ENCODE results near the gene LNX1. TPM values are rescaled to one million over a fixed set of nuclear protein-coding genes. Genes with fewer than 3 reads are reported as not detected.

LNX1 gene
- total RNA-seq, 1 donor from 2014 or later, result 3.3 TPM

DNA sequence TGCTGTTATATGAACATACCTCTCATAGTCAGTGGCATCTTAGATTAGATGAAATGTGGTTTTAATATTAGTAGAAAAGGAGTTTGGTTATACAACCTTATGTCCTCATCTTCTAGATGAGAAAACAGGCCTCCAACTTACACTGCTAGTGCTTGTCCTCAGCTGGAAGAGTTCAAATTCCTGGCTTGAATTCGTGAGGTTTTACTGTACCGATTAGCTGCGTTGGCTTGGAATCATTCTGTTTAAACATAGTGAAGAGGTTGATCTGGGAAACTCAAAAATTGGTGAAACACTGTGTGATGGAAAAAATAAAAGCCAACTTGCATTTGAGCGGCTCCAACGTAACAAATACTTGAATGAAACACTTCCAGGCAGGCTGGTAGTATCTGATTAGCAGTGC, 81.0 kb downstream of the LNX1 start:
- no peak for DNase-seq (ENCODE audit: low read depth)

DNA sequence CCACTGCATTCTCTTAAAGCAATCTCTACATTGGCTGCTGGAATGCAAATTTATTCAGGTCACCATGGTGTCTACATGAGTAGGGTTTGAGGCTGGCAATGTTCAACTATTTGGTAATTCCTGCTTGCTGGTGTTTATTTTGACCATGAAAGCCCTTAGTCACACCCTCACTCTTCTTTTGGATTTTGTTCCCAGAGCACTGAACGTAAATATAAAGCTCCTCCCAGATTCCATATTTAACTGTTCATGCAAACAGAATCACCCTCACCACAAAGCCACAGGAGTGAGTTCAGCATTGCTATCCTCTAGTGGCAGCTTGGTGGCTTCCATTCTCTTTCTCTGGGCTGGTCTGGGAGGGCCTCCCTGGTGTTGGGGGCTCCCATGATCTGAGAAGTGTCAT, 82.8 kb downstream of the LNX1 start:
- DNase-seq (ENCODE audit: low read depth), result peak; percentile 19
- no peak overlapping the region for H3K4me3 ChIP-seq (ENCODE audit: low read depth, low read length)
- TF ChIP-seq, protein P1, sequence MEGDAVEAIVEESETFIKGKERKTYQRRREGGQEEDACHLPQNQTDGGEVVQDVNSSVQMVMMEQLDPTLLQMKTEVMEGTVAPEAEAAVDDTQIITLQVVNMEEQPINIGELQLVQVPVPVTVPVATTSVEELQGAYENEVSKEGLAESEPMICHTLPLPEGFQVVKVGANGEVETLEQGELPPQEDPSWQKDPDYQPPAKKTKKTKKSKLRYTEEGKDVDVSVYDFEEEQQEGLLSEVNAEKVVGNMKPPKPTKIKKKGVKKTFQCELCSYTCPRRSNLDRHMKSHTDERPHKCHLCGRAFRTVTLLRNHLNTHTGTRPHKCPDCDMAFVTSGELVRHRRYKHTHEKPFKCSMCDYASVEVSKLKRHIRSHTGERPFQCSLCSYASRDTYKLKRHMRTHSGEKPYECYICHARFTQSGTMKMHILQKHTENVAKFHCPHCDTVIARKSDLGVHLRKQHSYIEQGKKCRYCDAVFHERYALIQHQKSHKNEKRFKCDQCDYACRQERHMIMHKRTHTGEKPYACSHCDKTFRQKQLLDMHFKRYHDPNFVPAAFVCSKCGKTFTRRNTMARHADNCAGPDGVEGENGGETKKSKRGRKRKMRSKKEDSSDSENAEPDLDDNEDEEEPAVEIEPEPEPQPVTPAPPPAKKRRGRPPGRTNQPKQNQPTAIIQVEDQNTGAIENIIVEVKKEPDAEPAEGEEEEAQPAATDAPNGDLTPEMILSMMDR (conservative IDR thresholded peaks at IDR 0.05; ENCODE audit: low read depth, low read length), result no peak

More for the DNA sequence above, 81.0 kb downstream of the LNX1 start:
- TF ChIP-seq, protein P1 (conservative IDR thresholded peaks at IDR 0.05; ENCODE audit: low read depth, low read length), result no peak
- H3K4me3 ChIP-seq (ENCODE audit: low read depth, low read length), result no peak overlapping the region

DNA sequence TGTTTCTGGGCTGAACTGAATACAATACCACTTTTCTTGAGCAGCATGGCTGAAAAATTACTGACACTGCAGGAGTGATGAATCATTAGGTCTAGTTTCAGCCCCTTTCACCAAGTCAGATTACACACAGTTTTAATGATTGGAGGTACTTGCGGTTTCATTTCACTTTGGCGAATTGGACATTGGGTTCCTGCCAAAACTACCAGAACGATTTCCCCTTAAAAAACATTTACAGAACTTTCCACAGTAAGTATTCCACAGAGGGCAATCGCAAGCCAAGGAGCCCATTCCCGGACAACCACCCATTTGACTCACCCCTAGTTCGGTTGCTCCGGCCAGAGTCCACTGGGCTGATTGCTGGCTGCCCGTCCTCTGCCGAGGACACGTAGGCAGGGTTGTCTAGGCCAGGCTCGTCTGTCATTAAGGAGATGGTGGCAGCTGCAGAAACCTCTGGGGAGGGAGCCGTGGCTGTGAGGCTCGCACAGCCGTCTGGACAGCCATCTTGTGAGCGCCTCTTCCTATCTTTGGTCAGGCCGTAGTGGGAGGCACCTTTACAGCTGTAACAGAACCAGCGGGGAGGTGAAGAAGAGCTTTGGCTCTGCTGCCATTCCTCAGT, 83.5 kb downstream of the LNX1 start:
- H3K4me3 ChIP-seq (ENCODE audit: low read depth, low read length), result peak overlapping the region; percentile 27
- peak; percentile 60 for DNase-seq (ENCODE audit: low read depth)
- TF ChIP-seq, protein P1 (conservative IDR thresholded peaks at IDR 0.05; ENCODE audit: low read depth, low read length), result no peak

GRCh38 chr4:53507058-53507457, 84.2 kb downstream of the LNX1 start:
- TF ChIP-seq, protein P1 (conservative IDR thresholded peaks at IDR 0.05; ENCODE audit: low read depth, low read length), result no peak
- no peak overlapping the region for H3K4me3 ChIP-seq (ENCODE audit: low read depth, low read length)
- no peak for DNase-seq (ENCODE audit: low read depth)

DNA sequence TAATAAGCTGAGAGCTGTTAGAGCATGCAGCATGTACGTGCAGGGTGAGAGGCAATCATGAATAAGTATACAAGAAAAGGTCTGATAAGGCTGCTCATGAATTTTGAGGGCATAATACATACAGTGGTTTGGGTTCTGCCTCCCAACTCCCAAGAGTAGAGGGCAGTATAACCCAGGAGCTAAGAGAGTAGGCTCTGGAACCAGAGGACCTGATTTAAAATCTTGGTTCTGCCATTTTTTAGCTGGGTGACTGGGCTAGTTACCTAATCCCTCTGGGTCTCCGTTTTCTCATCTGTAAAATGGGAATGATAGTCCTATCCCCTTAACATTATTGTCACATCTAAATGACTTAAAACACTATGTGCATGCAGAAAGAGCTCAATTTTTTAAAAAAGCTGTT, 85.3 kb downstream of the LNX1 start:
- no peak for DNase-seq (ENCODE audit: low read depth)
- no peak overlapping the region for H3K4me3 ChIP-seq (ENCODE audit: low read depth, low read length)
- TF ChIP-seq, protein P1 (conservative IDR thresholded peaks at IDR 0.05; ENCODE audit: low read depth, low read length), result peak; percentile 46

GRCh38 chr4:53502094-53502493, 89.2 kb downstream of the LNX1 start:
- no peak overlapping the region for H3K4me3 ChIP-seq (ENCODE audit: low read depth, low read length)
- no peak for DNase-seq (ENCODE audit: low read depth)
- TF ChIP-seq, protein P1 (conservative IDR thresholded peaks at IDR 0.05; ENCODE audit: low read depth, low read length), result no peak

DNA sequence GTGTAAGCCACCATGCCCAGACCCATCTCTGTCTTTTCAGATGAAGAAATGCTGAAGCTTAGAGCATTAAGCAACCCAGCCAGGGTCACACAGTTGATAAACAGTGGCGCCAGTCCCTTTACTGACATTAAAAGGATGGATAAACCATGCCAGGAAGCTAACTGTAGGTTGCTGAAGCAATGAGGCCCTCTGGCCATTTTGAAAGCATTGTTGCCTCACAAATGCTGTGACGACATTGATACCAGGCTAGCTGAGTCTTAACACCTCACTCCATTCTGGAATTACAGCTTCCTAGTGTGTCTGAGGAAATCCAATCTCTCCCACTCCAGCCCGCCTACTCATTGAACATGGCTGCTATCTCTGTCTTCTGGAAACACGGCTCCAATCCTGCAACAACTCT, 89.7 kb downstream of the LNX1 start:
- TF ChIP-seq, protein P1 (conservative IDR thresholded peaks at IDR 0.05; ENCODE audit: low read depth, low read length), result no peak
- DNase-seq (ENCODE audit: low read depth), result no peak

More for the DNA sequence above, 89.7 kb downstream of the LNX1 start:
- no peak overlapping the region for H3K4me3 ChIP-seq (ENCODE audit: low read depth, low read length)
